GM19193 (cell line): Measurements from ENCODE around the gene CADPS2.

Experiments
- POLR2A ChIP-seq: IDR thresholded peaks from 4 replicates; pipeline ENCODE4 v1.6.1; 2011; ENCODE audit not compliant: insufficient read depth, insufficient read length; ENCODE audit errors: extremely low read depth

Gene CADPS2

DNA sequence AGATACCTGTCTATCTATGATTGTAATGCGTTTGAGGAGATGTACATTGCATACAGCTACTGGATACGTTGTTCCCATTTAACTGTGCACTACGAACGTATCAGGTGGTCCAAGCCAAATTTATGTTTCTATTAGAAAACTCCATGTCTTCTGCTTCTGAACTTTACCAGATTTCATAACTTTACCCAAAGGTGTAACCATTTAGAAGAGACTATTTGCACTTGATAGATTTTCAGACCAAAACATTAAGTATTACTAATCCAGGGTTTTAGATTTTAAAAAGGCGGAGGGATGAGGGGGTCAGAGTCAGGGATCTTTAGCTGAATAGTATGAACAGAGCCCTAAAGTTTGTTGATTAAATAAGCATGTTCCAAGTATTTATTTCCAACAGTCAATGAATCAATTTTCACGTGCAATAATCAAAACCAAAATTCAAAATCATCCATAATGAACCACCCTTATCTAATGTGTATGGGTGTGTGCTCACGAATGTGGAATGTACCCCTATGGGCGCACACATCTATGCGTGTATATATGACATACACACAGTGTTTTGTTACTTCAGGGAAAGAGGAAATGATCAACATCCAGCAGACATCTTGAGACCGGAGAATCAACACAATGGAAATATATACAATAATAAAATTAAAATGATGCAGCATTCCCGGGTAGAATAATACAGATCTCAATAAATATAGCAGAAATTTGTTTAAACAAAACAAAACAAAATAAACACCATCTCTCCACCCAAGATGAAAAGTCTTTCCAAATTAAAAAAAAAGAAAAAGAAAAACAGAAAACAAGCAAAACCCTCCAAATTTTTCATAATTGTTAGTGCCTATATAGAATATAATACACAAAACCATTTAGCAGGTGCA, 585.1 kb downstream of the CADPS2 start:
- TF ChIP-seq POLR2A, result no peak

DNA sequence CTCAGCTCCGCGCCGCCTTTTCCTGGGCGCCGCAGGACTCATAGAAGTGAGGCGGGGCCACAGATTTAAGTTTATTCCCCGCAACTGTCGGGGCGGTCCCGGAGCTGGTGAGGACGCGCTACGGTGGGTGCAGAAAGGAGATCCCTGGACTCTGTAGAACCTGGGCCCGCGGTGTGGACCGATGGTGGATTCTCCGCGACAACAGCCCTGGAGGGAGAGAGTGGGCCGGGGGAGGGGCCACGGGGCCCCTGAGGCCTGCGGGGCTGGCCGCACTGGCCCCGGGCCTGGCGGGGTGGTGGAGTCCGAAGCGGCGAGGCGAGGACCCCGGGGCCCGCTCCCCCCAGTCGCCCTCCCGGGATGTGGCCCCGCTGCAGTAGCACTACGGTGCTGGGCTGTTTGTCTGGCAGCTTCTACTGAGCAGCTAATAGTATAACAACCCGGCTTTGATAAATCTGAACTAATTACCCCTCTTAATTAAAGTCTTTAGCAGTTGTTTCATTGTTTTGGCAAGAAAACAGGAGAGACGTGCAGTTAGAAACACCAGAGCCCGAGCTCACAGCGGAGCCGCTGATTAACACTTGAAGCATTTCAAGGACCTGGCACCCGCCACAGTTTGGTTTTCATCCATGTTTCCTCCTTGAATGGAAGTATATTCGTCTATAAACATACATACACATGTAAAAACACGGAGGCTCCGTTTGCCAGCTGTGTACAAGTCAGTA, 585.9 kb downstream of the CADPS2 start:
- TF ChIP-seq POLR2A, result no peak

GRCh38 chr7:122299624-122300210, 586.5 kb downstream of the CADPS2 start:
- no peak for TF ChIP-seq POLR2A

DNA sequence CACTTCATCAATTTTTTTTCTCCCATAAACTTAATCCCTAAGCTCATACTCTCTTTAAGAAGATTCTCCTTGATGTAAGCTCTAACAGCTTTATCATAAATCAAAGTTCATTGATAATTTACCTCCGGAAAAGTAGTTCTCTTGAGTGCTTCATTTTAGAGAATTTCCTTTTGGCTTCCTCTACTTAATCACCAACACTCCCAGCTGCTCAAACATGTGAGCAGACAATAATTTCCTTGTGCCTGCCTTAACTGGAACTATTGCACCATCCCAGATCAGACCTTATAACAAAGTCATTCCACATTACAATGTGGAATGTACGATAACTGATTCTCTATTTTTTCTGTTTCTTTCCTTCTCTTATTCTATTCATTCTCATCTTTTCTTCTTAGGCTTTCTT, 587.6 kb downstream of the CADPS2 start:
- no peak for TF ChIP-seq POLR2A

DNA sequence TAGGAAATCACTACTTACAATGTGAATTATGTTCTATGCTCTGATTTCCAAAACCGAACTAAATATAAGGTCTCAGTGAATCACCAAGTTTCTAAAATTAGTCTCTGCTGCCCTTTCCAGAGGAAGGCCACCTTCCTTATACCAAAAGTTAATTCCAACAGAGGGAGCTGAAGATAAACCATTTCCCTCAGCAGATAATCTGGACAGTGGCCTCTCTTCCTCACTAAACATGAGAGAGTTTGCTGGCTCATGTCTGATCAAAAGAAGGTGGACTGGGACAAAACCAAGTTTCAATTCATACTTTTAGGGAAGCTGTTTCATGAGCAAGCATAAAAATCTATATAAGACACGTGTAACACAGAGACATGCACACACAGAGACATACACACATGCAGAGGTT, 588.1 kb downstream of the CADPS2 start:
- TF ChIP-seq POLR2A, result no peak

DNA sequence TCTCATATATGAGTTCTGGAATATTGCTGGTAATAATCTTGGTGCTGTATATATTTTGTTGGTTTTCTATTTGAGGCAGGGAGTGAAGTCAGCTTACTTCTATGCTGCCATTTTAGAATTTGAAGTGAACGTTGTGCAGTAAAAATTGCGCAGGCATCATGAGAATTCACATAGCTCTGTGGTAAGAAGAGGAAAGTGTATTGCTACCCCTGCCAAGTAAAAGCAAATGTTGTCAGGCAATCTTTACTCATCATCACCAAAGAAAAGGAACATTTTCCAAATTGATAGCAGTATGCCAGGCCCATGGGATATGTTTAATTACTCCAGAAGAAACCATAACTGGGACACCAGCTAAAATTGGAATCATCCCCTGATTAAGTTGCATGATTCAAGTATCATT, 595.1 kb downstream of the CADPS2 start:
- TF ChIP-seq POLR2A, result no peak

DNA sequence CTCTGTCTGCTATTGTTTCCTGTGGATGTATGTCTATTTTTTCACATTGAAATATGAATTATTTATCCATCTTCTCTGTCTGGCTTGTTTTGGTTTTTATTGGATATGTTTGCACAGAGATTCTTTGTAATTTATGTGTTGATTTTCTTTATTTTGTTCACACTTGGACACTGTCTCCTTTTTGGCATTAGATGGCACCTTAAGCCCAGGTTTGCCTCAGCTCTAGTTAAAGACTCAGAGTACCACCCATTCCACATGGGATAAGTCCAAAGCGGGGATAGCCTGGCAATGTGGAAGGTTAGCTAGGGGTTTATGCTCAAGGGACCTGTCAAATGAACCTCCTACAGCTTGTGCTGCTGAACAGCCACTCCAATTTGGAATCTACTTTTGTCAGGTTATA, 595.8 kb downstream of the CADPS2 start:
- no peak for TF ChIP-seq POLR2A

DNA sequence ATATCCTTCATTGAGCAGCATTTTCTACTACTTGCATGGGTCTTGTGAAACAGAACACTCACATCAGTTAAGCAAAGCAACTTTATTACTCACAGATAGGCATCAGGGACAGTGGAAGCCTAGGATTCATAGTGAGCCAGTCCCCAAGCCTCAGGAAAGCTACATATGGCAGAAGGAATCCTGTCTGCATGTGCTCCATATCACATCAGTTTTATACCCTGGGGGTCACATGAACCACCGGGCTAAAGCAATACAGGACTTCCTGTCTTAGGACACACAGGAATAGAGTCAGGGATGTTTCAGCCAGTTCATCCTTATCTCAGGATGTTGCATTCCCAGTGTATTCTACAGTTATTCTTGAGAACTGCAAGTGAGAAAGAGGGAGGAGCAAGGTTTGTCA, 596.8 kb downstream of the CADPS2 start:
- TF ChIP-seq POLR2A, result no peak

DNA sequence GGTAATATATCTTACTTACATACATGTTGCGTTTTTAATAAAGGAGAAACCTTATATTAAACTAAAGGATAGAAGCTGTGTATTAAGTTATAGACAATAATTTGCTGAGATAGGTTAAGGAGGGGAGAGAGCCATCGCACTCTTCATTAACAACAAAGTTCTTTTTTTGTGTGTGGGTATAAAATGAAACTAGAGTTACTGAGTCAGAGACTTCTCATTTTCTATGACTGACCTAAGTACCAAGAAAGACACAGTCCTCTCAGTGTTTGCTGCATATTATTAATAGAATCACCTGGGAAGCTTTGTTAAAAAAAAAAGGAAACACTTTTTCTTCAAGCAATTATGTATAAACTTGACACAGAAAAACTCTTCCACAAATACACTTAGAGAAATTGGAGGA, 613.1 kb downstream of the CADPS2 start:
- TF ChIP-seq POLR2A, result no peak

GRCh38 chr7:122269241-122269640, 617.0 kb downstream of the CADPS2 start:
- TF ChIP-seq POLR2A, result no peak
